ENCODE measurements around the gene PTGIS. TPM values are rescaled to one million over a fixed set of nuclear protein-coding genes. Genes with fewer than 3 reads are reported as not detected.

The PTGIS gene
- total and polyA plus RNA-seq, 2 of the 4 experiments (the other 2 are of a cell fraction): 1.6 to 2.6 TPM

DNA sequence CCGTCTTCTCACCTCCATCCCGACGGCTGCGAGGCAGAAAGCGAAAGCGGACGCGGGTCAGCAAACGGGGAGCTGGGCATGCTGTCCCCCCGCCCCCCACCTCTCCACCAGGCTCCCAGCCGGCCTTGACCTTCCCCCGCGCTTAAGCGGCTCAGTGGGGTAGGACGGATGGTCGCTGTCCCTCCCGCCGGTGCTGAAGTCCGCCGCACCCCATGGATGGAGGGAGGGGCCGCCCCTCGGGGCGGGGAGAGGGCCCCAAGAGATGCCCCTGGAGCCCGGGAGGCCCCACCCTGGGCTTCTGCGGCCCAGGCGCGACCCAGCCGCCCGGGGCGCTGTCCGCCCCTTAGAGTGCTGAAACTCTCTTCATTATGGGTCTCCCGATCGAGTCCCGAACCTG, 85.3 kb downstream of the PTGIS start, which contains the start of gene KCNB1:
TSS of gene KCNB1 (minus strand) at position 48 of the 397 bp plus-strand sequence. CDS start 188 bp downstream, outside the sequence.
- Histone ChIP-seq H3K4me3 (ENCODE audit: insufficient read depth, low read depth, low read length) (no peak within 1 kb of the TSS), H4K20me1 (ENCODE audit: insufficient read depth, low read length) (0 out of 2 replicates have a peak, but pooled peaks cover 6% of the 10 kb centered on the region), H2AFZ (replicated peaks; ENCODE audit: low read length, poor library complexity) (no peak within 1 kb of the TSS), H2BK15ac (ENCODE audit: low read depth, low read length) (no peak within 1 kb of the TSS), H4K5ac (ENCODE audit: low read depth, low read length) (no peak within 1 kb of the TSS), H3K9ac (ENCODE audit: low read depth, low read length) (no peak within 1 kb of the TSS), H3K23ac (ENCODE audit: low read depth, low read length) (no peak within 1 kb of the TSS), H3K27ac (ENCODE audit: insufficient read depth, low read length) (no peak within 1 kb of the TSS), H3K56ac (ENCODE audit: extremely low read depth, insufficient read depth, low read length) (no peak within 1 kb of the TSS), H3K27me3 (ENCODE audit: control insufficient read depth, insufficient read depth, low read length) (peaks cover 65% of the 10 kb centered on the region), H3K9me3 (ENCODE audit: control insufficient read depth, insufficient read depth, low read length) (0 out of 2 replicates have a peak, but pooled peaks cover 1% of the 10 kb centered on the region), H3K79me1 (ENCODE audit: low read depth in 1 of 2, low read length in 2 of 2) (no peaks in the 10 kb centered on the region), H3K36me3 (ENCODE audit: control insufficient read depth, insufficient read depth, low read length) (no peaks in the 10 kb centered on the region), H2BK20ac (ENCODE audit: low read depth, low read length) (no peak within 1 kb of the TSS), H3K18ac (ENCODE audit: low read depth, low read length) (no peak within 1 kb of the TSS), H2BK5ac (ENCODE audit: low read depth, low read length, poor library complexity, severe bottlenecking) (no peak within 1 kb of the TSS), H4K8ac (ENCODE audit: low read depth in 2 of 2, low read length in 2 of 2) (no peak within 1 kb of the TSS), H2AK9ac (replicated peaks; ENCODE audit: low read depth, low read length, poor library complexity) (no peak within 1 kb of the TSS), H2BK120ac (ENCODE audit: low read depth, low read length) (no peak within 1 kb of the TSS), H4K91ac (ENCODE audit: insufficient read depth, low read depth, low read length) (no peak within 1 kb of the TSS), H2AK5ac (ENCODE audit: low read depth, low read length) (no peak within 1 kb of the TSS), H3K14ac (replicated peaks; ENCODE audit: low read depth, low read length) (no peak within 1 kb of the TSS), H3K4me2 (ENCODE audit: low read depth, low read length) (no peak within 1 kb of the TSS; the same call in 1 of the 2 replicates), H3K4me1 (ENCODE audit: control insufficient read depth, insufficient read depth, low read length) (no peaks in the 10 kb centered on the region), H3K4ac (ENCODE audit: low read depth, low read length) (no peak within 1 kb of the TSS), H3K9me1 (ENCODE audit: insufficient read depth, low read length) (0 out of 2 replicates have a peak, but pooled peaks cover 3% of the 10 kb centered on the region)
- TF ChIP-seq CEBPB (IDR thresholded peaks at IDR 0.05; ENCODE audit: low read depth, low read length) (no peak), RCOR1 (IDR thresholded peaks at IDR 0.05; ENCODE audit: insufficient replicate concordance, low read length) (peak; percentile 17), FOS (IDR thresholded peaks at IDR 0.05; ENCODE audit: low read depth, low read length) (no peak), MAZ (IDR thresholded peaks at IDR 0.05; ENCODE audit: borderline replicate concordance, low read depth, low read length) (peak; percentile 63; the same call in 1 of the 2 replicates), BHLHE40 (IDR thresholded peaks at IDR 0.05; ENCODE audit: low read depth, low read length) (no peak)
- no CpG with 5 or more reads among the region's 34 CpGs for WGBS, 2 experiments (ENCODE audit: extremely low coverage in 2 of 2, insufficient read length in 1 of 2)
- BruUV-seq (replicated peaks): no TSS peak
- dilution Hi-C loops (cut with HindIII; ENCODE audit: low sequenced_read_pairs, unreplicated experiment): no loop called here
- peak; percentile 69 for ATAC-seq (ENCODE audit: low read depth)
- intact Hi-C loops (cut with micrococcal nuclease): loop anchor here (5.0 to 10.0 kb wide), 2 partner anchors 50 to 98 kb away; no protein-coding TSS in a partner anchor
- ChIA-PET POLR2A (ENCODE audit: unreplicated experiment) (no interaction called here), CTCF (no interaction called here)
- in situ Hi-C loops (cut with MboI; ENCODE audit: low sequenced_read_pairs): no loop called here
- peak; percentile 21 for DNase-seq
